ENCODE data around the gene TTF2.
A peak's percentile ranks its signal among the peaks of the same experiment; 100 is the strongest.

TTF2 gene

DNA sequence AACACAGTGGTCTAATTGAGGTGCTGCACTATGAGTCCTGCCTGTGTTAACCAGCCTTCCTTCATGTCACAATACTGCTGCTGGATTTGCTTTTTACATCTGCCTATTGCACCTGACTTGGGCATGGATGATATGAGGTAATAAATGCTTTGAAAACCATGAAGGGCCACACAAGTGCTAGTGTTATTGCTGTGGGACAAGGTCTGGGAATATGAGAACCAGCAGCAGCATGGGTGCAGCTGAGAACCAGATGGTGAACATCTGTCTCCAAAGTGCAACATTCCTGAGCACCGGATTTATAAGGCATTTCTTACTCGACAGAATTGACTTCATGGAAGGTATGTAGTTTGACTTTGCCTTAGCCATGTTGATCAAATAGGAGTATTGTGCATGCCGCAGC lies 44.9 kb downstream of the TTF2 start:
- DNase-seq (ENCODE audit: low read depth in 2 of 2): no peak
- H3K4me3 ChIP-seq (replicated peaks in 1 of 2; ENCODE audit: low read depth in 2 of 2, low read length in 2 of 2): no peak overlapping the region
- TF ChIP-seq CTCF (IDR thresholded peaks at IDR 0.05; ENCODE audit: low read depth, low read length): no peak

GRCh38 chr1:117105722-117106121 lies 45.6 kb downstream of the TTF2 start:
- no peak overlapping the region for H3K4me3 ChIP-seq (replicated peaks in 1 of 2; ENCODE audit: low read depth in 2 of 2, low read length in 2 of 2)
- TF ChIP-seq CTCF (IDR thresholded peaks at IDR 0.05; ENCODE audit: low read depth, low read length): no peak
- DNase-seq (ENCODE audit: low read depth in 2 of 2): no peak

DNA sequence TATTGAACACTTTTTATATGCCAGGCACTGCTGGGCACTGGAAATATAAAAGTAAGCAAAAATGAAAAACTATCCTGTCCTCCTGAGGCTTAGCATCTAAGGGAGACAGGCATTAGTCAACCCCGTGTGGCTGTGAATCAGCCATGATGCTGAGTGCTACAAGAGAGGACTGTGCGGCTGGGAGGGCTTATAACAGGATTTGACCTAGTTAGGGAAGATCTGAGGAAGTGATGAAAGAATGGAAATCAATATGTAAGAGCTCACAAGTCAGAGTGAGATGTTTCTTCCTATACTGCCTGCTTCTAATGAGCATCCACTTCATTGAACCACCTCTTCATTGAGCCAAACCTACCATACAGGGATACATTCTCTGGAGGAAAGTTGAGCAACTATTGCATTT lies 46.4 kb downstream of the TTF2 start:
- no peak overlapping the region for H3K4me3 ChIP-seq (replicated peaks in 1 of 2; ENCODE audit: low read depth in 2 of 2, low read length in 2 of 2)
- no peak for TF ChIP-seq CTCF (IDR thresholded peaks at IDR 0.05; ENCODE audit: low read depth, low read length)
- DNase-seq (ENCODE audit: low read depth in 2 of 2): peak in 1 of 2 donors; percentile 53

DNA sequence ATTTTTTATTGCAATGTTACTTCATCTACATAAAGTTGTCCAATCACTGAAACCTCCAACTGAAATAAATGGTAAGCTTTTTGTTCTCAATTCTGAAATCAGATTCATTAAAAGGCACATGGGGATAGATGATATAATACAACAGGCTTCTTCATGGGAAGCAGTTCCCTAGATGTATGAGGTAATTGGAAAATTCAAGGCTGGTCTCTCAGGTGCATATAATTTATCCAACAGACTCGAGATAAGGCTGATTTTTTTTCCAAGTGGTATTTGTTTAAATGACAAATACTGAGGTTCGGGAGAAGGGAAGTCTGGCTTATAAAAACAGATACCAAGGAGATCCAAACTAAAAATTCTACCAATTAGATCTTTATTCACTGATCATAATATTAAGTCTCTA lies 47.2 kb downstream of the TTF2 start:
- no peak for TF ChIP-seq CTCF (IDR thresholded peaks at IDR 0.05; ENCODE audit: low read depth, low read length)
- DNase-seq (ENCODE audit: low read depth in 2 of 2): no peak
- no peak overlapping the region for H3K4me3 ChIP-seq (replicated peaks in 1 of 2; ENCODE audit: low read depth in 2 of 2, low read length in 2 of 2)

- H3K4me3 ChIP-seq (replicated peaks in 1 of 2; ENCODE audit: low read depth in 2 of 2, low read length in 2 of 2): no peak overlapping the region
- TF ChIP-seq CTCF (IDR thresholded peaks at IDR 0.05; ENCODE audit: low read depth, low read length): no peak
- peak in 1 of 2 donors; percentile 52 for DNase-seq (ENCODE audit: low read depth in 2 of 2)
Measured at GRCh38 chr1:117110774-117111173, 50.6 kb downstream of the TTF2 start.

DNA sequence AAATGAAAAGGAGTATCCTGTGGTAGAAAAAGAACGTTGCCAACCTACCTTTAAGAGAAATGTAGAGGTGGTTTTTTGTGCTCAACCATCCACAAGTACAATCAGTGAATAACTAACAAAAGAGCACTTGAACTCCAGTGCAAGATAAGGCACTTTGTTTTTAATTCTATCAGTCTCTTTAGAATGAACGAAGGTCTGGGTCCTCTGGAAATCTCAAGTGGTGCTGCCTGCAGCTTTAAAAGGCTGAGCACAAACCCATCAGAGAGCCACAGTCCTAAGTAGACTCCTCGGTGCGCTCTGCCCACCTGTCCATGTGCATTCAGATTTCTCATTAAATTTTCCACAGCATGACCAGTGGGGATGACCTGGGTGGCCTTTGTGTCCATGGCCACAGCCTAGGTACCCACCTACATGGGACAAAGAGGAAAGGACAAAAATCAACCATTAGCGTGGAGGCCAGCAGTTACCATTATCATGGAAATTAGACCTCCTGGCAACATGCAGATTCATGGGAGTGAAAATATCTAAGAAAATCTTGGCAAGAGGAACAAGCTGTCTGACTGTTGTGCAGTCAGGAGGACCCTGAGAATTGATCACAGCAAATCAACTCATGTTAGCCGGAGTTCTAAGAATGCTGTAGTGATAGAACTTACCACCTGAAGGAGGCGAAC lies 52.1 kb downstream of the TTF2 start:
- TF ChIP-seq CTCF (IDR thresholded peaks at IDR 0.05; ENCODE audit: low read depth, low read length): no peak
- no peak for DNase-seq (ENCODE audit: low read depth in 2 of 2)
- H3K4me3 ChIP-seq (replicated peaks in 1 of 2; ENCODE audit: low read depth in 2 of 2, low read length in 2 of 2): no peak overlapping the region

DNA sequence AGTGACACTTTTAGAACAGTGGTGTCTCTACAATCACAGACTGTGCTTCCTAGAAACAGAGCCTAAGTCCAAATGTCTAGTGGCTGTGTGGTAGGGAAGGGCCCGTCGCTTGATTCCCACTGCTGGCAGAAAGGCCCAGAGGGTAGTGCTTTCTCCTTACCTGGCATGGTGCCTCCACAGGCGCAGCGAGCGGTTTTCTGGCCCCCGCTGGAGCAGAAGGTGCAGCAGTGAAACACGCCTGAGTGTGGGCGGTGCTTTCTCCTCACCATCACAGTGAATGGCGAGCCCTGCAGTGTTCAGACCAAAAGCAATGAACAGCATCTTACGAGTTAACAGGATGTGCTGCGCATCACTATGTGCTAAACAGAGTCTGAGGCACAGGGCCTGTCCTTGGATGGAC lies 53.1 kb downstream of the TTF2 start:
- TF ChIP-seq CTCF (IDR thresholded peaks at IDR 0.05; ENCODE audit: low read depth, low read length): no peak
- DNase-seq (ENCODE audit: low read depth in 2 of 2): no peak
- H3K4me3 ChIP-seq (replicated peaks in 1 of 2; ENCODE audit: low read depth in 2 of 2, low read length in 2 of 2): no peak overlapping the region

Measured in cardiac fibroblast (primary cell).